K562 (cell line): ENCODE measurements around the gene DNA2. TPM values are rescaled to one million over a fixed set of nuclear protein-coding genes. Genes with fewer than 3 reads are reported as not detected.

Source experiments
- ATAC-seq: fragments of 200-7000 bp; cut with Tn5 transposase; 3 replicates; pipeline ENCODE4 v1.9.1; 2020; ENCODE audit warnings: moderate library complexity
- BruUV-seq: library from RNA; stranded (reverse); fragments of 400-500 nt; replicated peaks from 2 replicates; lab custom pipeline; 2021; lab: Mats Ljungman, UMichigan
- CTCF ChIA-PET: fragments of 300-600 bp; formaldehyde crosslinking; extraction: SDS; loops from one replicate; lab custom pipeline; 2021; ENCODE audit warnings: low intra/inter-chr PET ratio; lab: Yijun Ruan, JAX
- POLR2A ChIA-PET: fragments of 300-600, 350-650 bp; sonication (Branson Sonifier 250); formaldehyde crosslinking; extraction: SDS; loops from one replicate; lab custom pipeline; 2021; ENCODE audit warnings: antibody characterized with exemption, inconsistent platforms; lab: Yijun Ruan, JAX
- DNase-seq, 4 experiments: peaks; one replicate each; pipeline versions ENCODE4 v3.0.0 to v3.0.0-alpha.2; 2011 to 2018; ENCODE audit warnings: low spot score in 3 of 4, mixed read lengths in 3 of 4; ENCODE audit errors: extremely low read depth in 1 of 4
- FAIRE-seq: peaks from 2 replicates; lab custom pipeline; 2011; peaks lifted over from hg19 to GRCh38; lab: Jason Lieb, UNC
- H2AFZ ChIP-seq: 2 replicates; pipeline ENCODE4 v1.6.0; 2011; ENCODE audit warnings: low read depth, low read length, control low read depth, inconsistent platforms
- H3K27ac ChIP-seq: fragments of 200-600 bp; 3 replicates; pipeline ENCODE4 v1.8.0; 2011; ENCODE audit warnings: low read depth, mild to moderate bottlenecking, control low read depth, inconsistent platforms, low read length, moderate library complexity, mixed read lengths; ENCODE audit errors: extremely low read depth
- H3K27me3 ChIP-seq, 2 experiments: fragments of 300-600 bp in 1 of 2; 2 replicates in 1 of 2; 3 replicates in 1 of 2; pipeline versions ENCODE4 v1.6.0 to v1.8.0; 2011; ENCODE audit warnings: inconsistent platforms in 2 of 2, low read length in 2 of 2, mild to moderate bottlenecking in 1 of 2, mixed read lengths in 1 of 2, moderate library complexity in 1 of 2; ENCODE audit not compliant: control insufficient read depth in 2 of 2, insufficient read depth in 2 of 2
- H3K36me3 ChIP-seq: fragments of 300-600 bp; 3 replicates; pipeline ENCODE4 v1.8.0; 2011; ENCODE audit warnings: mild to moderate bottlenecking, low read length, inconsistent platforms; ENCODE audit not compliant: control insufficient read depth, insufficient read depth
- H3K4me1 ChIP-seq, 2 experiments: fragments of 200-600 bp in 1 of 2; replicated peaks in 1 of 2; 2 replicates in 1 of 2; 3 replicates in 1 of 2; pipeline versions ENCODE4 v1.5.1 to v1.8.0; 2011; ENCODE audit warnings: inconsistent platforms in 2 of 2, low read length in 2 of 2, mild to moderate bottlenecking in 1 of 2, mixed read lengths in 1 of 2, moderate library complexity in 1 of 2; ENCODE audit not compliant: control insufficient read depth in 2 of 2, insufficient read depth in 2 of 2
- H3K4me2 ChIP-seq: 2 replicates; pipeline ENCODE4 v1.6.1; 2011; ENCODE audit warnings: low read length, control low read depth, inconsistent platforms, mixed read lengths; ENCODE audit not compliant: insufficient read depth
- H3K4me3 ChIP-seq: fragments of 200-600 bp; sonication (generic), shearing (Covaris generic); 2 replicates; pipeline ENCODE4 v1.5.1; 2016; ENCODE audit warnings: control low read depth, inconsistent platforms
- H3K79me2 ChIP-seq: fragments of 200-600 bp; 3 replicates; pipeline ENCODE4 v1.8.0; 2011; ENCODE audit warnings: low read length, inconsistent platforms; ENCODE audit not compliant: control insufficient read depth, insufficient read depth
- H3K9ac ChIP-seq, 2 experiments: 2 replicates each; pipeline versions ENCODE4 v1.6.0 to v1.6.1; 2011; ENCODE audit warnings: low read depth in 2 of 2, low read length in 2 of 2, control low read depth in 1 of 2, inconsistent platforms in 1 of 2, mild to moderate bottlenecking in 1 of 2, mixed read lengths in 1 of 2; ENCODE audit not compliant: insufficient read depth in 1 of 2
- H3K9me1 ChIP-seq: one replicate; pipeline ENCODE4 v1.6.0; 2011; ENCODE audit warnings: inconsistent platforms, mild to moderate bottlenecking, low read length, moderate library complexity; ENCODE audit not compliant: control insufficient read depth, insufficient read depth
- H3K9me3 ChIP-seq: replicated peaks from 2 replicates; pipeline ENCODE4 v1.5.1; 2011; ENCODE audit warnings: low read depth, low read length, inconsistent platforms; ENCODE audit not compliant: control insufficient read depth, insufficient read depth
- H4K20me1 ChIP-seq: replicated peaks from 2 replicates; pipeline ENCODE4 v1.6.1; 2011; ENCODE audit warnings: low read length, inconsistent platforms, mixed read lengths; ENCODE audit not compliant: control insufficient read depth, insufficient read depth
- BCLAF1 ChIP-seq, 2 experiments: fragments of 450-650 bp in 1 of 2; IDR thresholded peaks; 2 replicates each; pipeline ENCODE4 v1.6.1; 2011 to 2017; ENCODE audit warnings: low read depth in 2 of 2, antibody characterized with exemption in 1 of 2, borderline replicate concordance in 1 of 2, low read length in 1 of 2, mild to moderate bottlenecking in 1 of 2, mixed read lengths in 1 of 2; ENCODE audit not compliant: control insufficient read depth in 1 of 2
- C11orf30 ChIP-seq: fragments of 450-650 bp; IDR thresholded peaks from 2 replicates; pipeline ENCODE4 v1.6.1; 2016; ENCODE audit warnings: low read depth, mild to moderate bottlenecking
- DLX4 ChIP-seq: fragments of 250-450 bp; sonication (Bioruptor Pico); IDR thresholded peaks from 2 replicates; pipeline ENCODE4 v1.6.1; 2021; ENCODE audit warnings: mild to moderate bottlenecking
- FOXO4 ChIP-seq: fragments of 450-650 bp; formaldehyde crosslinking; IDR thresholded peaks from 2 replicates; pipeline ENCODE4 v1.4.0; 2020; ENCODE audit warnings: mild to moderate bottlenecking, moderate library complexity
- MECOM ChIP-seq: fragments of 250-450 bp; sonication (Bioruptor Pico); IDR thresholded peaks from 2 replicates; pipeline ENCODE4 v1.8.0; 2022; ENCODE audit warnings: inconsistent platforms
- NKRF ChIP-seq: fragments of 450-650 bp; IDR thresholded peaks from 2 replicates; pipeline ENCODE4 v1.6.1; 2016; ENCODE audit warnings: borderline replicate concordance
- RUNX1 ChIP-seq: sonication (generic); IDR thresholded peaks from 2 replicates; pipeline ENCODE4 v1.6.1; 2016; ENCODE audit warnings: antibody characterized with exemption, low read depth
- SRSF3 ChIP-seq: fragments of 200-400 bp; formaldehyde crosslinking; IDR thresholded peaks from 2 replicates; pipeline ENCODE4 v1.6.1; 2016; ENCODE audit warnings: mild to moderate bottlenecking, low read length, moderate library complexity; ENCODE audit not compliant: insufficient read depth
- TCF7L2 ChIP-seq: fragments of 150-350 bp; IDR thresholded peaks from 2 replicates; pipeline ENCODE4 v1.6.1; 2016; ENCODE audit warnings: low read depth, mild to moderate bottlenecking, low read length, moderate library complexity
- THRAP3 ChIP-seq: fragments of 450-650 bp; IDR thresholded peaks from 2 replicates; pipeline ENCODE4 v1.6.1; 2016; ENCODE audit warnings: mild to moderate bottlenecking, inconsistent platforms, borderline replicate concordance
- U2AF1 ChIP-seq: fragments of 200-400 bp; formaldehyde crosslinking; optimal IDR thresholded peaks from 2 replicates; pipeline ENCODE3; 2017; ENCODE audit warnings: mild to moderate bottlenecking, low read depth, low read length, moderate library complexity
- USF2 ChIP-seq: sonication (generic); formaldehyde crosslinking; IDR thresholded peaks from 2 replicates; pipeline ENCODE4 v1.5.0; 2020; ENCODE audit warnings: missing genetic modification reagents
- ZNF668 ChIP-seq: fragments of 250-450 bp; sonication (Bioruptor Pico); IDR thresholded peaks from 2 replicates; pipeline ENCODE4 v1.8.0; 2022; ENCODE audit warnings: mild to moderate bottlenecking, inconsistent platforms
- WGBS: fragments of 100-300 bp; shearing (Covaris generic); methylation state at CpG from one replicate; pipeline ENCODE4 v1.1.6; 2016; ENCODE audit warnings: low coverage, mixed read lengths; ENCODE audit not compliant: insufficient coverage; ENCODE audit errors: missing lambda C conversion rate; 5-methylcytosine and 5-hydroxymethylcytosine counted together
- in situ Hi-C: fragments of 300-500 bp; cut with MboI; formaldehyde crosslinking; loops from 4 replicates; pipeline ENCODE4 v1.15.0; 2018; ENCODE audit warnings: inconsistent platforms, mixed read lengths
- intact Hi-C: fragments of 100-400 bp; cut with micrococcal nuclease; formaldehyde crosslinking; loops from 2 replicates; pipeline ENCODE4 v1.14.2; 2022
- polyA plus RNA-seq, 8 experiments: library from polyadenylated mRNA; depleted of rRNA in 4 of 8; stranded (reverse) in 5 of 8; unstranded in 3 of 8; fragments of >200 nt; fragmentation: Nextera tagmentation in 2 of 8; fragmentation: Illumina TruSeq in 1 of 8; extraction: Ambion mirVana in 2 of 8; extraction: Trizol in 1 of 8; gene quantifications; 2 replicates each; pipeline versions ENCODE4 v1.2.1 to v1.2.3, GENCODE V29; 2011 to 2014; ENCODE audit warnings: inconsistent platforms in 1 of 8, missing spikeins in 1 of 8
- total RNA-seq, 7 experiments: library from RNA; depleted of rRNA in 6 of 7; stranded (reverse); fragments of >200 nt in 6 of 7; fragmentation: Illumina TruSeq in 2 of 7; extraction: Trizol in 2 of 7; gene quantifications; 2 replicates each; pipeline versions ENCODE4 v1.2.1 to v1.2.3, GENCODE V29; 2011 to 2021; ENCODE audit warnings: low replicate concordance in 1 of 7

The DNA2 gene
- total and polyA plus RNA-seq, 9 of the 15 experiments (the other 6 are each of a cell fraction or from before 2014, with no cell fraction given): 24.6 to 51.4 (median 40.8) TPM

GRCh38 chr10:68365611-68366010, 106.2 kb downstream of the DNA2 start:
- no peak for ATAC-seq
- intact Hi-C loops: no loop called here
- H3K9me3 ChIP-seq: no peaks in the 10 kb centered on the region
- no peak for TF ChIP-seq USF2 (CRISPR knock-in tag)
- no peak for TF ChIP-seq C11orf30
- TF ChIP-seq DLX4 (CRISPR knock-in tag): no peak
- no peak for TF ChIP-seq BCLAF1 (IDR thresholded peaks at IDR 0.05; ENCODE audit: borderline replicate concordance in 1 of 2, control insufficient read depth in 1 of 2, low read depth in 2 of 2, low read length in 1 of 2)
- TF ChIP-seq FOXO4 (CRISPR knock-in tag): no peak
- TF ChIP-seq THRAP3: no peak
- no peak for TF ChIP-seq MECOM (CRISPR knock-in tag)
- no peak for TF ChIP-seq NKRF
- no peak for TF ChIP-seq TCF7L2
- TF ChIP-seq ZNF668 (CRISPR knock-in tag): no peak
- TF ChIP-seq RUNX1: no peak
- no peak for TF ChIP-seq SRSF3
- no peak for TF ChIP-seq U2AF1

More at GRCh38 chr10:68365611-68366010, 106.2 kb downstream of the DNA2 start:
- FAIRE-seq (no peak), DNase-seq (no peak)
- H3K9me1 ChIP-seq: no peaks in the 10 kb centered on the region
- 52% methylated on average over 2 of the region's 2 CpGs for WGBS
- H4K20me1 ChIP-seq: no peaks in the 10 kb centered on the region
- no peak overlapping the region for H3K4me3 ChIP-seq
- in situ Hi-C loops: no loop called here
- H3K27ac ChIP-seq: no peak overlapping the region
- no TSS peak for BruUV-seq
- no peaks in the 10 kb centered on the region for H3K27me3 ChIP-seq
- H3K9ac ChIP-seq: no peak overlapping the region
- ChIA-PET CTCF (no interaction called here), POLR2A (interaction anchor here (0.7 kb wide), 1 partner anchor 401 kb away, joined by 3 read pairs; no protein-coding TSS in a partner anchor)
- H3K36me3 ChIP-seq: peaks cover 37% of the 10 kb centered on the region
- no peak overlapping the region for H2AFZ ChIP-seq
- H3K4me1 ChIP-seq: no peaks in the 10 kb centered on the region
- H3K4me2 ChIP-seq: no peak overlapping the region
- H3K79me2 ChIP-seq: no peaks in the 10 kb centered on the region
